GM12872 (cell line): Measurements from ENCODE around the gene SC5D.

Experiments used
- CTCF ChIP-seq: IDR thresholded peaks from 3 replicates; pipeline ENCODE4 v1.5.1; 2011; ENCODE audit warnings: low read depth, mild to moderate bottlenecking, low read length, moderate library complexity; ENCODE audit not compliant: insufficient read depth

SC5D gene

GRCh38 chr11:121253951-121254350 is 38.6 kb upstream of the SC5D start:
- no peak for TF ChIP-seq CTCF

- TF ChIP-seq CTCF = no peak
Measured at GRCh38 chr11:121254756-121255155, 37.8 kb upstream of the SC5D start.

DNA sequence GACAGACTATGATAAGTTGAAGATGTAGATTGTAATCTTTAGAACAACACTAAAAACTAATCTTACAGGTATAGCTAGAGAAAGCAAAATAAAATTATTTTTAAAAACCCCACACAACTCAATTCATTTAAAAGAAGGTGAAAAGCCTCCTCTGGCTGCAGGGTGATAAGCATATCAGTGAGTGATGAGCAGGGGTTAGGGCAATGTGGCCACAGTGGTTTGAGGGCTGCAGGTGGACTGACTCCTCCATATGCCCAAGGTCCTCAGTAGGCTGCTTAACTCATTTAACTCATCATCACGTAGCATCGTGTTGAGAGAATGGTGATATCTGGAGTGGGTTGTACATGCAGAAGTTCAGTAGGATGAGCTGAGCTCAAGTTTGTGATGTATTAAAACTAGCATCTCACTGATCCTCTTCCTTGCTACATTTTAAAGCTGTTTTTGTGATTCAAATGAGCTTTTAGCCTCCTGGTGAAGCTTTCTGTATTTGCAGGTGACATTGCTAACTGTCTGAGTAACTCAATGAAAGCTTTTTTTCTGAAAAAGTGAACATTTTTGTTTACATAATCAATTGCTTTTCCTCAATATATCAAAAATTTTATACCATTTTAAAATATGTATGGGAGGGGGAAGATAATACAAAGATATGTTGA is 37.0 kb upstream of the SC5D start:
- no peak for TF ChIP-seq CTCF

- no peak for TF ChIP-seq CTCF
Measured at GRCh38 chr11:121257289-121257688, 35.3 kb upstream of the SC5D start.

DNA sequence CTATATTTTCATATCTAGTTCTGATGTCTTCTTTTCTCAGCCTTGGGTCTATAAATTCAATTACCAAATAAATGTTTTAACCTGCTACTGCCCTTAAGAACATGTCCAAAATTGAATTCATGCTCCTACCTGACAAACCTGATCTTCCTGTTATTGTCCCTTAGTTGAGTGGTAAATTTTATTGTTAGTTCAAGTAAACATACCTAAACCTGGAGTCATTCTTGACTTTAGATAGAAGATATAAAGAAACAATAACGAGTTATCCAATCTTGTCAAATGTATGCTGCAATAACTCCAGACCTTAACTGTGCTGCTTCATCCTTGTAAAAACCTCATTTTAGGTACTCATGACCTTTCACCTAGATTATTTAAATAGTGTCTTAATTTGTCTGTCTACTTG is 34.6 kb upstream of the SC5D start:
- TF ChIP-seq CTCF = no peak

- TF ChIP-seq CTCF = no peak
Measured at GRCh38 chr11:121265586-121265985, 27.0 kb upstream of the SC5D start.

GRCh38 chr11:121268581-121268980 is 24.0 kb upstream of the SC5D start:
- TF ChIP-seq CTCF = no peak
